Panc1 (cell line): ENCODE data around the gene ST8SIA3. TPM values are rescaled to one million over a fixed set of nuclear protein-coding genes. Genes with fewer than 3 reads are reported as not detected.

ENCODE experiments used
- ATAC-seq: fragments of 200-7000 bp; cut with Tn5 transposase; 2 replicates; pipeline ENCODE4 v1.9.1; 2020; ENCODE audit warnings: mild to moderate bottlenecking, moderate library complexity
- BruUV-seq: library from RNA; stranded (reverse); fragments of 400-500 nt; replicated peaks from 2 replicates; lab custom pipeline; 2021; lab: Mats Ljungman, UMichigan
- CTCF ChIA-PET: fragments of 300-600 bp; sonication (Branson Sonifier 250); formaldehyde crosslinking; loops from one replicate; lab custom pipeline; 2022; ENCODE audit warnings: antibody characterized with exemption; lab: Charles Lee
- POLR2A ChIA-PET: fragments of 300-600 bp; sonication (Branson Sonifier 250); formaldehyde crosslinking; loops from one replicate; lab custom pipeline; 2022; ENCODE audit warnings: antibody characterized with exemption; lab: Charles Lee
- DNase-seq: peaks from one replicate; pipeline ENCODE4 v3.0.0-alpha.2; 2010; ENCODE audit warnings: low read depth, low spot score
- H3K27ac ChIP-seq: 2 replicates; pipeline ENCODE4 v1.5.1; 2011; ENCODE audit warnings: mild to moderate bottlenecking, low read length, inconsistent platforms
- H3K27me3 ChIP-seq: fragments of 200-500 bp; sonication (Bioruptor generic); 2 replicates; pipeline ENCODE4 v1.6.0; 2014; ENCODE audit warnings: low read length, inconsistent platforms; ENCODE audit not compliant: control insufficient read depth, insufficient read depth
- H3K36me3 ChIP-seq: fragments of 200-500 bp; sonication (Bioruptor generic); 2 replicates; pipeline ENCODE4 v1.5.1; 2014; ENCODE audit warnings: inconsistent platforms, mild to moderate bottlenecking, low read length, moderate library complexity; ENCODE audit not compliant: control insufficient read depth, insufficient read depth
- H3K4me1 ChIP-seq: 2 replicates; pipeline ENCODE4 v1.5.1; 2011; ENCODE audit warnings: inconsistent platforms, mild to moderate bottlenecking, low read length, moderate library complexity; ENCODE audit not compliant: control insufficient read depth, insufficient read depth
- H3K4me3 ChIP-seq, 2 experiments: 2 replicates each; pipeline ENCODE4 v1.5.1; 2011 to 2012; ENCODE audit warnings: low read depth in 2 of 2, low read length in 2 of 2, mild to moderate bottlenecking in 2 of 2, inconsistent platforms in 1 of 2, moderate library complexity in 1 of 2
- H3K9me3 ChIP-seq: fragments of 200-500 bp; sonication (Bioruptor generic); 2 replicates; pipeline ENCODE4 v1.5.1; 2014; ENCODE audit warnings: low read depth, mild to moderate bottlenecking, inconsistent platforms, low read length, moderate library complexity; ENCODE audit not compliant: control insufficient read depth, insufficient read depth
- CTCF ChIP-seq: fragments of 450-650 bp; IDR thresholded peaks from 2 replicates; pipeline ENCODE4 v1.5.1; 2017; ENCODE audit warnings: mild to moderate bottlenecking
- POLR2AphosphoS5 ChIP-seq: IDR thresholded peaks from 2 replicates; pipeline ENCODE4 v1.6.1; 2012; ENCODE audit warnings: mild to moderate bottlenecking, low read depth, low read length, moderate library complexity
- REST ChIP-seq, 2 experiments: IDR thresholded peaks; 2 replicates each; pipeline ENCODE4 v1.6.1; 2011 to 2012; ENCODE audit warnings: low read depth in 2 of 2, control low read depth in 1 of 2, low read length in 1 of 2, mild to moderate bottlenecking in 1 of 2, moderate library complexity in 1 of 2; ENCODE audit not compliant: insufficient read depth in 1 of 2
- SIN3A ChIP-seq: IDR thresholded peaks from 2 replicates; pipeline ENCODE4 v1.6.1; 2012; ENCODE audit warnings: low read depth, mild to moderate bottlenecking, low read length, moderate library complexity, borderline replicate concordance; ENCODE audit not compliant: insufficient read depth
- TCF7L2 ChIP-seq: IDR thresholded peaks from 2 replicates; pipeline ENCODE4 v1.6.1; 2011; ENCODE audit warnings: mild to moderate bottlenecking, low read depth, low read length, inconsistent platforms
- in situ Hi-C: cut with HindIII; loops from 2 replicates; pipeline ENCODE4 v1.10.0; 2016; ENCODE audit warnings: low sequenced_read_pairs, low pct_unique_long_range_greater_than_20kb
- intact Hi-C: fragments of 100-400 bp; cut with micrococcal nuclease; formaldehyde crosslinking; loops from one replicate; pipeline ENCODE4 v1.10.0; 2022; ENCODE audit not compliant: unreplicated experiment
- total RNA-seq: library from RNA; stranded (reverse); gene quantifications from one replicate; pipeline ENCODE4 v1.2.1, GENCODE V29; 2021; ENCODE audit not compliant: unreplicated experiment

Gene ST8SIA3
- total RNA-seq, 1 experiment from 2014 or later = not detected

- intact Hi-C loops = no loop called here
- DNase-seq = no peak
- in situ Hi-C loops = no loop called here
- Histone ChIP-seq H3K4me3 (no peak overlapping the region), H3K36me3 (no peaks in the 10 kb centered on the region), H3K27ac (no peak overlapping the region), H3K4me1 (no peaks in the 10 kb centered on the region), H3K9me3 (no peaks in the 10 kb centered on the region), H3K27me3 (no peaks in the 10 kb centered on the region)
- TF ChIP-seq TCF7L2 (no peak), CTCF (no peak), REST (IDR thresholded peaks at IDR 0.05; ENCODE audit: insufficient read depth in 1 of 2, low read depth in 2 of 2, low read length in 1 of 2) (no peak), POLR2AphosphoS5 (no peak), SIN3A (no peak)
- no TSS peak for BruUV-seq
- ChIA-PET POLR2A (no interaction called here), CTCF (no interaction called here)
- no peak for ATAC-seq
Observed at GRCh38 chr18:57362714-57363113, 10.4 kb downstream of the ST8SIA3 start.

GRCh38 chr18:57364460-57364859, 12.1 kb downstream of the ST8SIA3 start:
- ChIA-PET POLR2A (no interaction called here), CTCF (no interaction called here)
- TF ChIP-seq CTCF = no peak
- no peak for TF ChIP-seq REST (IDR thresholded peaks at IDR 0.05; ENCODE audit: insufficient read depth in 1 of 2, low read depth in 2 of 2, low read length in 1 of 2)
- Histone ChIP-seq H3K9me3 (no peaks in the 10 kb centered on the region), H3K4me3 (no peak overlapping the region), H3K36me3 (no peaks in the 10 kb centered on the region), H3K27ac (no peak overlapping the region), H3K27me3 (no peaks in the 10 kb centered on the region; the same call in 1 of the 2 replicates), H3K4me1 (no peaks in the 10 kb centered on the region)
- in situ Hi-C loops = no loop called here
- no TSS peak for BruUV-seq
- intact Hi-C loops = no loop called here
- no peak for DNase-seq
- ATAC-seq = no peak
